ENCODE results near the gene PAIP2. TPM values are rescaled to one million over a fixed set of nuclear protein-coding genes. Genes with fewer than 3 reads are reported as not detected.

PAIP2 gene
- total RNA-seq, 1 experiment from 2014 or later, result 95.0 TPM

DNA sequence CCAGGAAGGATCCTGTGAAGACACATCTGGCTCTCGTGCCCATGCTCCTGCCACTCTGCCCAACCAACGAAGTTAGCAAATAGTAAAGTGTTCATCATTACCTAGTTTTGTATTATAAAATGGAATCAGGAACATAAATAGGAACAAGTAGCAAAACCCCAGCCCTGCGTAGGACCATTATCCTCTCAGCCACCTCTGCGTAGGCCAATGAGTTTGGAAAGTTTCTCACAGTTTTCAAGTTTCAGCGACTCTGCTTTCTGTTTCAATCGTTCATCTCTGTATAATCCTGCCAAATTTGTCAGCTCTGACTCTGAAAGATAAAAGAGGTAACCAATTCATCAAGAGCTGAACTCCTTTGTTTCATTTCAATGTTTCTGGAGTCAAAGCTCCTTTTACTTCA is 72.3 kb downstream of the PAIP2 start:
- CTCF ChIA-PET, result no interaction called here

DNA sequence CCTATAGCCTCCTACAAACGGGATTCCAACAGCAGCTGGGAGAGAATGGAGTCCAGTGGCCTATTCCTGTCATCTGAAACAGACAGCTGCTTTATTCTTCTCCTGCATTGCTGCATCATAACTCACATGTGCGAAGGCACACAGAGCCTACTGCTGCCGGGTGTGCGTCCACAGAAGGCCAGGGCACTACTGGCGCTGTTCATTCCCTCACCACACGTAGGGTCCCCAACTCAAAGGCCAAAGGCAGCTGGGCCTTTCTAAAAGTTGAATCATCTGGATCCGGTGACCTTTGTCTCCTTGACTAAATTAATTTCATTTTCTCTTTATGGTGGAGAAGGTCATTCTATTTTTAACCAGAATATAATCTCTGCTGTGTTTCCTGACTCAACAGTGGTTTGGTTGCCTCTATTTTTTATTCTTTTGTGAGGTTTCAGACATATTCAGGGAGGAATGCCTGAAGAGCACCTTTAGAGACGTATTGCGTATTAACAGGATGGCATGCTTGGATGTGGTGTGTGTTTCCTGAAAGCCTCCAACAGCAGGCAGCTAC is 73.0 kb downstream of the PAIP2 start:
- intact Hi-C loops (cut with micrococcal nuclease; ENCODE audit: unreplicated experiment), result no loop called here
- TF ChIP-seq, protein P1, sequence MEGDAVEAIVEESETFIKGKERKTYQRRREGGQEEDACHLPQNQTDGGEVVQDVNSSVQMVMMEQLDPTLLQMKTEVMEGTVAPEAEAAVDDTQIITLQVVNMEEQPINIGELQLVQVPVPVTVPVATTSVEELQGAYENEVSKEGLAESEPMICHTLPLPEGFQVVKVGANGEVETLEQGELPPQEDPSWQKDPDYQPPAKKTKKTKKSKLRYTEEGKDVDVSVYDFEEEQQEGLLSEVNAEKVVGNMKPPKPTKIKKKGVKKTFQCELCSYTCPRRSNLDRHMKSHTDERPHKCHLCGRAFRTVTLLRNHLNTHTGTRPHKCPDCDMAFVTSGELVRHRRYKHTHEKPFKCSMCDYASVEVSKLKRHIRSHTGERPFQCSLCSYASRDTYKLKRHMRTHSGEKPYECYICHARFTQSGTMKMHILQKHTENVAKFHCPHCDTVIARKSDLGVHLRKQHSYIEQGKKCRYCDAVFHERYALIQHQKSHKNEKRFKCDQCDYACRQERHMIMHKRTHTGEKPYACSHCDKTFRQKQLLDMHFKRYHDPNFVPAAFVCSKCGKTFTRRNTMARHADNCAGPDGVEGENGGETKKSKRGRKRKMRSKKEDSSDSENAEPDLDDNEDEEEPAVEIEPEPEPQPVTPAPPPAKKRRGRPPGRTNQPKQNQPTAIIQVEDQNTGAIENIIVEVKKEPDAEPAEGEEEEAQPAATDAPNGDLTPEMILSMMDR (conservative IDR thresholded peaks at IDR 0.05; ENCODE audit: low read depth, low read length), result no peak
- no peak for TF ChIP-seq EZH2 (IDR thresholded peaks at IDR 0.05; ENCODE audit: borderline replicate concordance, low read depth, low read length, poor library complexity, severe bottlenecking)

More for the DNA sequence above, 72.3 kb downstream of the PAIP2 start:
- Histone ChIP-seq H3K36me3 (ENCODE audit: insufficient read depth, low read length, poor library complexity, severe bottlenecking) (no peaks in the 10 kb centered on the region), H3K4me1 (ENCODE audit: insufficient read depth, low read length, poor library complexity, severe bottlenecking) (no peaks in the 10 kb centered on the region), H3K9me3 (ENCODE audit: low read depth, low read length, poor library complexity, severe bottlenecking) (no peaks in the 10 kb centered on the region), H3K27ac (ENCODE audit: low read depth, low read length, poor library complexity, severe bottlenecking) (no peak overlapping the region), H3K4me3 (ENCODE audit: low read depth, low read length, poor library complexity, severe bottlenecking) (no peak overlapping the region), H3K27me3 (replicated peaks; ENCODE audit: insufficient read depth, low read depth, low read length, poor library complexity) (no peaks in the 10 kb centered on the region)
- no peak for DNase-seq (ENCODE audit: low spot score)
- POLR2A ChIA-PET (ENCODE audit: low non-redundant PET), result no interaction called here
- intact Hi-C loops (cut with micrococcal nuclease; ENCODE audit: unreplicated experiment), result no loop called here
- BruUV-seq (replicated peaks), result no TSS peak
- TF ChIP-seq, protein P1 (conservative IDR thresholded peaks at IDR 0.05; ENCODE audit: low read depth, low read length), result no peak
- no peak for TF ChIP-seq EZH2 (IDR thresholded peaks at IDR 0.05; ENCODE audit: borderline replicate concordance, low read depth, low read length, poor library complexity, severe bottlenecking)

DNA sequence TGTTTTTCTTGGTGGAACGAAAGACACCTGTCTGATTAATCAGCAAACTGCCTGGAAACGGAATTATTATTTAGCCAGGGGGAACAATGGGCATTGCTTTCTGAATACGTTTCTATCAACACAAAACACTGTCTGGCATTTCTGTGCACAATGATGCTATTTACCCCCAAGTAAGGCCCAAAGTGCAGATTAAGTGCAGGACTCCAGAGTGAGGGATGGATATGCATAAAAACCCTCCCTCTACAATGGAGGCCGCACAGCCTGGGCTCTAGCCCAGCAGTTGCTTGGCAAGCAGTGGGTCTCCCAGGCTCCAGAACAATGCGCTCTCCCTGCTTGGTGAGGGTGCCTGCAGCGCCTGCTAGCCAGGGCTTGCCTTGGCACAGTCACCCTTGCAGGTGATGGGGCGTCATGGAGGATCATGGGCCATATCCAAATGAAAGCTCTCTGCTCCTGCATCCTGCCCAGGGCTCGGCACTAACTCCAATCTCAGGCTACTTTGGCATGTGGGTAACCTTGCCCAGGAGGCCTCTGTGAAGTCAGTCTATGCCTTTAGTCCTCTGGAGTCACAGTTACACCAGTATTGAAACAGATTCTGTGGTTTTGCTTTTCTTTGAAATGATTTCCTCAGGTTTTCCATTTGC is 73.7 kb downstream of the PAIP2 start:
- ChIA-PET CTCF (no interaction called here), POLR2A (ENCODE audit: low non-redundant PET) (no interaction called here)
- TF ChIP-seq, protein P1 (conservative IDR thresholded peaks at IDR 0.05; ENCODE audit: low read depth, low read length), result no peak
- no peaks in the 10 kb centered on the region for H3K27me3 ChIP-seq (replicated peaks; ENCODE audit: insufficient read depth, low read depth, low read length, poor library complexity)
- H3K9me3 ChIP-seq (ENCODE audit: low read depth, low read length, poor library complexity, severe bottlenecking), result no peaks in the 10 kb centered on the region
- no TSS peak for BruUV-seq (replicated peaks)
- DNase-seq (ENCODE audit: low spot score), result no peak
- H3K27ac ChIP-seq (ENCODE audit: low read depth, low read length, poor library complexity, severe bottlenecking), result no peak overlapping the region
- H3K36me3 ChIP-seq (ENCODE audit: insufficient read depth, low read length, poor library complexity, severe bottlenecking), result no peaks in the 10 kb centered on the region
- H3K4me3 ChIP-seq (ENCODE audit: low read depth, low read length, poor library complexity, severe bottlenecking), result no peak overlapping the region
- intact Hi-C loops (cut with micrococcal nuclease; ENCODE audit: unreplicated experiment), result no loop called here
- no peaks in the 10 kb centered on the region for H3K4me1 ChIP-seq (ENCODE audit: insufficient read depth, low read length, poor library complexity, severe bottlenecking)

More for the DNA sequence above, 73.0 kb downstream of the PAIP2 start:
- no TSS peak for BruUV-seq (replicated peaks)
- Histone ChIP-seq H3K9me3 (ENCODE audit: low read depth, low read length, poor library complexity, severe bottlenecking) (no peaks in the 10 kb centered on the region), H3K27ac (ENCODE audit: low read depth, low read length, poor library complexity, severe bottlenecking) (no peak overlapping the region), H3K4me1 (ENCODE audit: insufficient read depth, low read length, poor library complexity, severe bottlenecking) (no peaks in the 10 kb centered on the region), H3K27me3 (replicated peaks; ENCODE audit: insufficient read depth, low read depth, low read length, poor library complexity) (no peaks in the 10 kb centered on the region), H3K4me3 (ENCODE audit: low read depth, low read length, poor library complexity, severe bottlenecking) (no peak overlapping the region), H3K36me3 (ENCODE audit: insufficient read depth, low read length, poor library complexity, severe bottlenecking) (no peaks in the 10 kb centered on the region)
- no peak for DNase-seq (ENCODE audit: low spot score)
- CTCF ChIA-PET, result no interaction called here
- POLR2A ChIA-PET (ENCODE audit: low non-redundant PET), result no interaction called here

Data from A673 (cell line).